ENCODE data around the gene SLC5A5.
"Not testable (repeated sequence)": the region's sequence is repeated elsewhere in the genome, so short reads cannot be mapped to it uniquely, and the experiment has no call there.

SLC5A5 gene

GRCh38 chr19:17919122-17919521 lies 47.4 kb downstream of the SLC5A5 start:
- DNase-seq (ENCODE audit: low read depth in 2 of 2), result not testable (repeated sequence)

DNA sequence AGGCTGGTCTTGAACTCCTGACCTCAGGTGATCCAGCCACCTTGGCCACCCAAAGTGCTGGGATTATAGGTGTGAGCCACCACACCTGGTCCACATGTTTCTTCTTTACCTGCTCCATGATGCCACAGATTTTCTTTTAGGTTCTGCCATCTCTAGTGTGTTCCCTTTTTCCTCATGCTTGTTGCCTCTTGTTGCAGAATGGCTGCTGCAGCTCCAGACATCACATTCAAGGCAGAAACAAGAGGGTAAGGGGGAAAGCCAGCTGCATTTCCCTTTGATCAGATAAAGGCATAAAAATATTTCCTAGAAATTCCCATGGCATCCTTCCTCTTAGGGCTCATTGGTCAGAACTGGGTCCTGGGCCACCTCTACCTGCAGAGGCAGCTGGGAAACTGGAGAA lies 48.8 kb downstream of the SLC5A5 start:
- DNase-seq (ENCODE audit: low read depth in 2 of 2), result no peak

DNA sequence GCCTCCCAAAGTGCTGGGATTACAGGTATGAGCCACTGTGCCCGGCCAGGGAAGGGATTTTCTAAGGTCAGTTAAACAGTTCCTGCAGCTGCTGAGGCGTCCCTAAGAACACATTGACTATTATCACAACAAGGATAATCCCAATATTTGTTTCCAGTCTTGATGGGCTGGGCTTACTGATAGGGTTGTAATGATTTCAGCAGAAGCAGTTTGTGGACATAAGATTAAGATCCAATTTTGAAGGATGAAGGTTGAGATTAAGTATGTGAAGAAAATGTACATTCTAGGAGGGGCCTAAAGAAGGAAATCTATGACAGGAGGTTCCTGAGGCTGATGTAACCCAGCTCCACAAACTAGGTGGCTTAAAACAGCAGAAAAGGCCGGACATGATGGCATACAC lies 50.4 kb downstream of the SLC5A5 start:
- no peak for DNase-seq (ENCODE audit: low read depth in 2 of 2)

- DNase-seq (ENCODE audit: low read depth in 2 of 2), result no peak
Observed at GRCh38 chr19:17926044-17926443, 54.3 kb downstream of the SLC5A5 start.

- no peak for DNase-seq (ENCODE audit: low read depth in 2 of 2)
Observed at GRCh38 chr19:17929056-17929455, 57.3 kb downstream of the SLC5A5 start.

DNA sequence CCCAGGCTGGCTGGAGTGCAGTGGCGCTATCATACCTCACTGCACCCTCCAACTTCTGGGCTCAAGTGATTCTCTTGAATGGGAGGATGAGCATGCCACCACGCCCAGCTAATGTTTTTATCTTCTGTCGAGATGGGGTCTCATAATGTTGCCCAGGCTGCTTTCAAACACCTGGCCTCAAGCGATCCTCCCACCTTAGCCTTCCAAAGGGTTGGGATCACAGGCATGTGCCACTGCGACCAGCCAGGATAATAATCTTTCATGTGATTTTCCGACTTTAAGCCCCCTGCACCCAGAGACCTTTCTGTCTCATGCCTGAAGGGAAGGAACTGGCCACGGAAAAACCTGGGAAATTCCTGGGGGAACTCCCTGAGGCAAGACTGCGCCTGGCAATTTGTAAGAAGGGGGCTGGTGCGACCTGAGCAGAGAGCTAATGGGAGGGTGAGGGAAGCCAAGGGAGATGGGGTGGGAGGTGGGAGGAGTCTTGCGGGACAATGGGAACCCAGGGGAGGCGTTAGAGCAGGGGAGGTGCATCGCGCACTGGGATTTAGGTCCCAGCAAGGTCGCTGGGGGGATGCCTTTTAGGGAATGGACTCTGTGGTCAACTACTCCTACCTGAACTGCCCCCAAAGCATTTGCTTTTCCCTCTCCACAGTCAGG lies 59.9 kb downstream of the SLC5A5 start:
- DNase-seq (ENCODE audit: low read depth in 2 of 2), result no peak

- peak; percentile 80 to 83 for DNase-seq (ENCODE audit: low read depth in 2 of 2)
Observed at GRCh38 chr19:17932485-17933338, 61.0 kb downstream of the SLC5A5 start, which contains the start of gene CCDC124. Gene CCDC124 (plus strand): TSS chr19:17933015. CDS start chr19:17936421, 3,406 bp downstream.

GRCh38 chr19:17933414-17934129 lies 61.8 kb downstream of the SLC5A5 start:
- no peak for DNase-seq (ENCODE audit: low read depth in 2 of 2)

DNA sequence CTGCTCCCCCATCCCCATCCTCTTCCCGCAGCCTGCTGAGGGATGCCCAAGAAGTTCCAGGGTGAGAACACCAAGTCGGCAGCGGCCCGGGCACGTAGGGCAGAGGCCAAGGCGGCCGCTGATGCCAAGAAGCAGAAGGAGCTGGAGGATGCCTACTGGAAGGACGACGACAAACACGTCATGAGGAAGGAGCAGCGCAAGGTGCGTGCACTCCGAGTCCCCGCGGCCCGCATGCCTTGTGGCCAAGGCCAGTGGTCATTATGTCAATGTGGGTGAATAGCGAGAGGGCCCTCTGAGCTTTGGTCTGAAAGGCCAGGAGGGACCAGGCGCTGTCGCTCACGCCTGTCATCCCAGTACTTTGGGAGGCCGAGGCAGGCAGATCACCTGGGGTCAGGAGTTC lies 64.6 kb downstream of the SLC5A5 start:
- no peak for DNase-seq (ENCODE audit: low read depth in 2 of 2)

DNA sequence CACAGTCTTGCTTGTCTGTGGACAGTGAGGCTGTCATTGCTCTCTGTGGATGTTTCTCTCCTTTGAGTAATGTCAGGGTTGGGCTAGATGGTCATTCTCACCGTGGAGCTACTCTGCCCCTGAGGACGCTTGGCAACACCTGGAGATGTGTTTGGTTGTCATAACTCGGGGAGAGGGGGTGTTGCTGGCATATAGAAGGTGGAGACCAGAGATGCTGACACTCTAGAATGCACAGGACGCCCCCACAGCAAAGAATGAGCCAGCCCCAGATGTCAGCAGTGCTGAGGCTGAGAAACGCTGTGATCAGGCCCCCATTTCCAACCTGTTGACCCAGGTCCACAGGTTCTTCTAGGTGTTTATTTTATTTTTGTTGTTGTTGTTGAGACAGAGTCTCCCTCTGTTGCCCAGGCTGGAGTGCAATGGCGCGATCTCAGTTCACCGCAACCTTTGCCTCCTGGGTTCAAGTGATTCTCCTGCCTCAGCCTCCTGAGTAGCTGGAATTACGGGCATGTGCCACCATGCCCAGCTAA lies 65.7 kb downstream of the SLC5A5 start:
- no peak for DNase-seq (ENCODE audit: low read depth in 2 of 2)

- peak; percentile 55 to 63 for DNase-seq (ENCODE audit: low read depth in 2 of 2)
Observed at GRCh38 chr19:17938092-17938845, 66.5 kb downstream of the SLC5A5 start.

GRCh38 chr19:17942181-17942580 lies 70.4 kb downstream of the SLC5A5 start:
- no peak for DNase-seq (ENCODE audit: low read depth in 2 of 2)

- DNase-seq (ENCODE audit: low read depth in 2 of 2), result no peak
Observed at GRCh38 chr19:17942582-17943273, 71.0 kb downstream of the SLC5A5 start.

DNA sequence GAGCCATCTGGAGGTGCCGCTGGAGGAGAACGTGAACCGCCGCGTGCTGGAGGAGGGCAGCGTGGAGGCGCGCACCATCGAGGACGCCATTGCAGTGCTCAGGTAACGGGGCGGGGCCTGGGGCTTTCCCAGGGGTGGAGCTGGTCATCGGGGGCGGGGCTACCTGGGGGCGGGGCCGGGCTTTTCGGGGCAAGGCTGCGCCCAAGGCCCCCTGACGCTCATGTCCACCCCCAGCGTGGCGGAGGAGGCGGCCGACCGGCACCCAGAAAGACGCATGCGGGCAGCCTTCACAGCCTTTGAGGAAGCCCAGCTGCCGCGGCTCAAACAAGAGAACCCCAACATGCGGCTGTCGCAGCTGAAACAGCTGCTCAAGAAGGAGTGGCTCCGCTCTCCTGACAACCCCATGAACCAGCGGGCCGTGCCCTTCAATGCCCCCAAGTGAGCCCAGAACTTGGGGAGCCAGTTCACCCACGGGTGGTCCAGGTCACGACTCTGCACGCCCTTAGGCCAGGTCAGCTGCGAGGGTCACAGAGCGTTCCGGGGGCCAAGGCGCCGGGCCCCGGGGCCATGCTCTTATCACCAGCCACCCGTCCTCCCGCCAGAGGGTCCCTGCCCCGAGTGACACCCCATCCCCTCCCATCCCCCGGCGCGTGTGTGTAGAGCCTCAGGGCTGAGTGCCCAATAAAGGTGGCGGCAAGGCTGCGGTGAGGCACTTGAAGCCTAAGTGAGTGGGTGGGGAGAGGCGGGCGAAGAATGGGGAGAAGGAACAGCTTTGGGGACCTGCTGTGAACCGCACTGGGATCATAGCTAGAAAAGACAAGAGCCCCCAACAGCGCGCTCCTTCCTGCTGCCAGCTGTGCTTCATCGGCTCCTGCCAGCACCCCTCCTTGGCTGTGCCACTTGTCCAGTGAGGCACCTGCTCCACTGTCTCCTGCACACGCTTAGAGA lies 71.8 kb downstream of the SLC5A5 start:
- DNase-seq (ENCODE audit: low read depth in 2 of 2), result no peak

DNA sequence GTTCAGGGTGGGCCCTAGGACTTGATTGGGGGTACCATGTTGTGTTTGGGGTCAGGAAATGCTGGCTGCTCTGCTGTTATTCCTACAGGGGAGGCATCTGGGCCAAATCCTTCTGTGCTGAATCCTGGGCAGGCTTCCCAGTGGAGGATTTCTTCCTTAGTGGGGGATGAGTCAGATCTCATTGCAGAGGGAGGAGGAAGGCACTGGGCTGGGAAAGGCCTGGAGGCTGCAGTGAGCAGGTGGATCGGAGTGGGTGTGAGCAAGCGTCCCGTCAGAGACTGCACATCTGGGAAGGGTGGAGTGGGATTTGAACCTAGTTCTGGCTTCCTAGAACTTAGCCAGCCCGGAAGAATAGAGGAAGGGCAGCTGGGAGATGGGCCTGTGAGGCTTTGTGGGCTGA lies 72.6 kb downstream of the SLC5A5 start:
- no peak for DNase-seq (ENCODE audit: low read depth in 2 of 2)
